Activated CD4-positive, alpha-beta T cell treated with anti-CD3 and anti-CD28 coated beads, Interleukin-2, amount 10 ng/mL, durations not matched to agents 24 days and 14 days (primary cell): ENCODE measurements around the gene CNTLN. TPM values are rescaled to one million over a fixed set of nuclear protein-coding genes. Genes with fewer than 3 reads are reported as not detected.
"Not testable (repeated sequence)": the region's sequence is repeated elsewhere in the genome, so short reads cannot be mapped to it uniquely, and the experiment has no call there.

ENCODE experiments used
- DNase-seq: peaks from one replicate; pipeline ENCODE4 v3.0.0; 2022
- H3K27ac Mint-ChIP-seq: one replicate; pipeline ENCODE4 v1.8.0; 2022; ENCODE audit warnings: mild to moderate bottlenecking, mixed read lengths
- H3K27me3 Mint-ChIP-seq: one replicate; pipeline ENCODE4 v1.8.0; 2022; ENCODE audit warnings: mixed read lengths
- H3K36me3 Mint-ChIP-seq: one replicate; pipeline ENCODE4 v1.8.0; 2022; ENCODE audit warnings: low read depth, mild to moderate bottlenecking, mixed read lengths
- H3K4me1 Mint-ChIP-seq: one replicate; pipeline ENCODE4 v1.8.0; 2021; ENCODE audit warnings: mixed read lengths
- H3K4me3 Mint-ChIP-seq: one replicate; pipeline ENCODE4 v1.8.0; 2022; ENCODE audit warnings: mild to moderate bottlenecking, moderate library complexity, mixed read lengths
- H3K9me3 Mint-ChIP-seq: one replicate; pipeline ENCODE4 v1.8.0; 2021; ENCODE audit warnings: mixed read lengths
- intact Hi-C: fragments of 100-400 bp; cut with micrococcal nuclease; formaldehyde crosslinking; loops from one replicate; pipeline ENCODE4 v1.15.1; 2023
- total RNA-seq: library from RNA; stranded (reverse); gene quantifications from 2 replicates; pipeline ENCODE4 v1.2.3, GENCODE V29; 2022

Gene CNTLN
- total RNA-seq, 1 donor from 2014 or later: 1.6 TPM

- no peak overlapping the region for H3K27ac Mint-ChIP-seq
- no peaks in the 10 kb centered on the region for H3K27me3 Mint-ChIP-seq
- no peaks in the 10 kb centered on the region for H3K4me1 Mint-ChIP-seq
- intact Hi-C loops: no loop called here
- no peaks in the 10 kb centered on the region for H3K9me3 Mint-ChIP-seq
- no peaks in the 10 kb centered on the region for H3K36me3 Mint-ChIP-seq
- H3K4me3 Mint-ChIP-seq: no peak overlapping the region
- DNase-seq: no peak
These were observed 84.4 kb downstream of the CNTLN start for GRCh38 chr9:17219261-17219660.

GRCh38 chr9:17222932-17223331 is 88.1 kb downstream of the CNTLN start:
- no peak overlapping the region for H3K4me3 Mint-ChIP-seq
- no peak for DNase-seq
- no peaks in the 10 kb centered on the region for H3K27me3 Mint-ChIP-seq
- H3K4me1 Mint-ChIP-seq: no peaks in the 10 kb centered on the region
- H3K9me3 Mint-ChIP-seq: no peaks in the 10 kb centered on the region
- H3K36me3 Mint-ChIP-seq: no peaks in the 10 kb centered on the region
- intact Hi-C loops: no loop called here
- H3K27ac Mint-ChIP-seq: no peak overlapping the region

- H3K27me3 Mint-ChIP-seq: no peaks in the 10 kb centered on the region
- intact Hi-C loops: no loop called here
- H3K4me3 Mint-ChIP-seq: no peak overlapping the region
- no peak overlapping the region for H3K27ac Mint-ChIP-seq
- no peaks in the 10 kb centered on the region for H3K4me1 Mint-ChIP-seq
- DNase-seq: no peak
- no peaks in the 10 kb centered on the region for H3K9me3 Mint-ChIP-seq
- H3K36me3 Mint-ChIP-seq: no peaks in the 10 kb centered on the region
These were observed 90.6 kb downstream of the CNTLN start for GRCh38 chr9:17225407-17225806.

- H3K9me3 Mint-ChIP-seq: no peaks in the 10 kb centered on the region
- intact Hi-C loops: no loop called here
- H3K27me3 Mint-ChIP-seq: no peaks in the 10 kb centered on the region
- no peak overlapping the region for H3K27ac Mint-ChIP-seq
- H3K4me3 Mint-ChIP-seq: no peak overlapping the region
- H3K4me1 Mint-ChIP-seq: no peaks in the 10 kb centered on the region
- no peak for DNase-seq
- H3K36me3 Mint-ChIP-seq: no peaks in the 10 kb centered on the region
These were observed 95.2 kb downstream of the CNTLN start for GRCh38 chr9:17229945-17230560.

- Mint-ChIP-seq H3K9me3 (no peaks in the 10 kb centered on the region), H3K36me3 (no peaks in the 10 kb centered on the region), H3K4me1 (no peaks in the 10 kb centered on the region), H3K27ac (no peak overlapping the region), H3K4me3 (no peak overlapping the region), H3K27me3 (no peaks in the 10 kb centered on the region)
- no peak for DNase-seq
- intact Hi-C loops: no loop called here
These were observed 95.8 kb downstream of the CNTLN start for GRCh38 chr9:17230646-17231045.

- no peaks in the 10 kb centered on the region for H3K9me3 Mint-ChIP-seq
- intact Hi-C loops: no loop called here
These were observed 101.3 kb downstream of the CNTLN start for GRCh38 chr9:17236147-17236546.

GRCh38 chr9:17246770-17247169 is 111.9 kb downstream of the CNTLN start:
- Mint-ChIP-seq H3K27ac (no peak overlapping the region), H3K4me1 (no peaks in the 10 kb centered on the region), H3K9me3 (peaks cover 8% of the 10 kb centered on the region), H3K36me3 (no peaks in the 10 kb centered on the region), H3K27me3 (no peaks in the 10 kb centered on the region), H3K4me3 (no peak overlapping the region)
- no peak for DNase-seq
- intact Hi-C loops: no loop called here

More at GRCh38 chr9:17236147-17236546, 101.3 kb downstream of the CNTLN start:
- no peaks in the 10 kb centered on the region for H3K4me1 Mint-ChIP-seq
- no peak overlapping the region for H3K4me3 Mint-ChIP-seq
- no peak overlapping the region for H3K27ac Mint-ChIP-seq
- no peak for DNase-seq
- no peaks in the 10 kb centered on the region for H3K36me3 Mint-ChIP-seq
- no peaks in the 10 kb centered on the region for H3K27me3 Mint-ChIP-seq

GRCh38 chr9:17251100-17251499 is 116.3 kb downstream of the CNTLN start:
- H3K9me3 Mint-ChIP-seq: peaks cover 12% of the 10 kb centered on the region
- intact Hi-C loops: no loop called here
- no peak overlapping the region for H3K4me3 Mint-ChIP-seq
- no peak for DNase-seq
- H3K36me3 Mint-ChIP-seq: no peaks in the 10 kb centered on the region
- no peak overlapping the region for H3K27ac Mint-ChIP-seq
- no peaks in the 10 kb centered on the region for H3K27me3 Mint-ChIP-seq
- no peaks in the 10 kb centered on the region for H3K4me1 Mint-ChIP-seq

GRCh38 chr9:17268531-17269188 is 133.8 kb downstream of the CNTLN start:
- intact Hi-C loops, H3K9me3 Mint-ChIP-seq, H3K27me3 Mint-ChIP-seq, DNase-seq, H3K4me1 Mint-ChIP-seq, H3K36me3 Mint-ChIP-seq, H3K4me3 Mint-ChIP-seq, H3K27ac Mint-ChIP-seq: not testable (repeated sequence)

- Mint-ChIP-seq H3K27ac (no peak overlapping the region), H3K4me1 (no peaks in the 10 kb centered on the region), H3K9me3 (peaks cover 5% of the 10 kb centered on the region), H3K36me3 (no peaks in the 10 kb centered on the region), H3K27me3 (no peaks in the 10 kb centered on the region), H3K4me3 (no peak overlapping the region)
- DNase-seq: no peak
- intact Hi-C loops: no loop called here
These were observed 135.0 kb downstream of the CNTLN start for GRCh38 chr9:17269799-17270198.

GRCh38 chr9:17272536-17272935 is 137.7 kb downstream of the CNTLN start:
- no peaks in the 10 kb centered on the region for H3K36me3 Mint-ChIP-seq
- DNase-seq: no peak
- H3K27ac Mint-ChIP-seq: no peak overlapping the region
- H3K27me3 Mint-ChIP-seq: no peaks in the 10 kb centered on the region
- no peaks in the 10 kb centered on the region for H3K4me1 Mint-ChIP-seq
- no peak overlapping the region for H3K4me3 Mint-ChIP-seq
- intact Hi-C loops: no loop called here
- H3K9me3 Mint-ChIP-seq: no peaks in the 10 kb centered on the region

GRCh38 chr9:17280350-17281012 is 145.6 kb downstream of the CNTLN start:
- H3K27ac Mint-ChIP-seq: no peak overlapping the region
- intact Hi-C loops: no loop called here
- H3K27me3 Mint-ChIP-seq: no peaks in the 10 kb centered on the region
- no peak for DNase-seq
- H3K9me3 Mint-ChIP-seq: peaks cover 15% of the 10 kb centered on the region
- no peaks in the 10 kb centered on the region for H3K4me1 Mint-ChIP-seq
- no peaks in the 10 kb centered on the region for H3K36me3 Mint-ChIP-seq
- H3K4me3 Mint-ChIP-seq: no peak overlapping the region

- H3K27ac Mint-ChIP-seq, H3K27me3 Mint-ChIP-seq, H3K4me1 Mint-ChIP-seq, H3K4me3 Mint-ChIP-seq, H3K36me3 Mint-ChIP-seq, intact Hi-C loops, DNase-seq: not testable (repeated sequence)
- H3K9me3 Mint-ChIP-seq: peaks cover 13% of the 10 kb centered on the region
These were observed 155.8 kb downstream of the CNTLN start for GRCh38 chr9:17290673-17291072.

- H3K27ac Mint-ChIP-seq: no peak overlapping the region
- intact Hi-C loops: no loop called here
- no peaks in the 10 kb centered on the region for H3K36me3 Mint-ChIP-seq
- no peaks in the 10 kb centered on the region for H3K27me3 Mint-ChIP-seq
- DNase-seq: no peak
- no peak overlapping the region for H3K4me3 Mint-ChIP-seq
- H3K4me1 Mint-ChIP-seq: no peaks in the 10 kb centered on the region
- H3K9me3 Mint-ChIP-seq: peaks cover 13% of the 10 kb centered on the region
These were observed 156.9 kb downstream of the CNTLN start for GRCh38 chr9:17291766-17292165.
